Keratinocyte (primary cell): ENCODE data around the gene PCDHGB1. TPM values are rescaled to one million over a fixed set of nuclear protein-coding genes. Genes with fewer than 3 reads are reported as not detected.

Experiments used
- DNase-seq: peaks from one replicate; pipeline ENCODE4 v3.0.0-alpha.2; 2011; ENCODE audit warnings: low read depth, missing footprints, low spot score
- FAIRE-seq: peaks from 2 replicates; lab custom pipeline; 2011; peaks lifted over from hg19 to GRCh38; lab: Jason Lieb, UNC
- H2AFZ ChIP-seq: 2 replicates; pipeline ENCODE4 v1.6.0; 2012; ENCODE audit warnings: low read length, control low read depth, inconsistent platforms; ENCODE audit not compliant: control insufficient read depth
- H3K27ac ChIP-seq: 2 replicates; pipeline ENCODE4 v1.5.1; 2011; ENCODE audit warnings: low read length; ENCODE audit not compliant: control insufficient read depth, insufficient read depth
- H3K27me3 ChIP-seq: 3 replicates; pipeline ENCODE4 v1.6.0; 2011; ENCODE audit warnings: low read length; ENCODE audit not compliant: control insufficient read depth, insufficient read depth; ENCODE audit errors: extremely low read depth
- H3K36me3 ChIP-seq, 2 experiments: 2 replicates in 1 of 2; 3 replicates in 1 of 2; pipeline ENCODE4 v1.5.1; 2011; ENCODE audit warnings: low read length in 2 of 2, mild to moderate bottlenecking in 1 of 2; ENCODE audit not compliant: control insufficient read depth in 2 of 2, insufficient read depth in 2 of 2; ENCODE audit errors: extremely low read depth in 1 of 2
- H3K4me1 ChIP-seq: 3 replicates; pipeline ENCODE4 v1.5.1; 2011; ENCODE audit warnings: low read length; ENCODE audit not compliant: control insufficient read depth, insufficient read depth; ENCODE audit errors: extremely low read depth
- H3K4me2 ChIP-seq: 3 replicates; pipeline ENCODE4 v1.6.0; 2011; ENCODE audit warnings: low read depth, low read length; ENCODE audit not compliant: control insufficient read depth, insufficient read depth; ENCODE audit errors: extremely low read depth
- H3K4me3 ChIP-seq, 3 experiments: fragments of 200-600 bp in 1 of 3; sonication (generic) in 1 of 3; 2 replicates in 2 of 3; 3 replicates in 1 of 3; pipeline ENCODE4 v1.5.1; 2011 to 2016; ENCODE audit warnings: low read length in 3 of 3, mild to moderate bottlenecking in 3 of 3, control low read depth in 2 of 3, inconsistent platforms in 1 of 3, low read depth in 1 of 3, mixed read lengths in 1 of 3, mixed run types in 1 of 3, moderate library complexity in 1 of 3; ENCODE audit not compliant: control insufficient read depth in 2 of 3, insufficient read depth in 2 of 3; ENCODE audit errors: extremely low read depth in 1 of 3
- H3K79me2 ChIP-seq: 2 replicates; pipeline ENCODE4 v1.6.0; 2012; ENCODE audit warnings: low read length; ENCODE audit not compliant: control insufficient read depth, insufficient read depth
- H3K9ac ChIP-seq: 3 replicates; pipeline ENCODE4 v1.6.0; 2011; ENCODE audit warnings: low read length; ENCODE audit not compliant: control insufficient read depth, insufficient read depth; ENCODE audit errors: extremely low read depth
- H3K9me1 ChIP-seq: 3 replicates; pipeline ENCODE4 v1.6.0; 2011; ENCODE audit warnings: low read length; ENCODE audit not compliant: control insufficient read depth, insufficient read depth; ENCODE audit errors: extremely low read depth
- H3K9me3 ChIP-seq: 2 replicates; pipeline ENCODE4 v1.5.1; 2012; ENCODE audit warnings: low read depth, low read length; ENCODE audit not compliant: control insufficient read depth
- H4K20me1 ChIP-seq: 3 replicates; pipeline ENCODE4 v1.6.0; 2011; ENCODE audit warnings: low read length; ENCODE audit not compliant: control insufficient read depth, insufficient read depth; ENCODE audit errors: extremely low read depth
- EZH2 ChIP-seq: IDR thresholded peaks from one replicate; pipeline ENCODE4 v1.6.1; 2012; ENCODE audit warnings: inconsistent platforms, mild to moderate bottlenecking, low read length, moderate library complexity
- dilution Hi-C: fragments of 300-500 bp; cut with MboI; formaldehyde crosslinking; loops from one replicate; pipeline ENCODE4 v1.7.0; 2020; ENCODE audit warnings: low sequenced_read_pairs; ENCODE audit not compliant: extremely low pct_ligation_motif_present
- polyA plus RNA-seq, 5 experiments: library from polyadenylated mRNA; depleted of rRNA in 3 of 5; stranded (reverse) in 3 of 5; stranded (forward) in 1 of 5; unstranded in 1 of 5; fragments of >200 nt; gene quantifications; 1 replicate in 1 of 5; 2 replicates in 3 of 5; 3 replicates in 1 of 5; pipeline versions ENCODE4 v1.2.1 to v1.2.3, GENCODE V29; 2011 to 2012; ENCODE audit warnings: missing spikeins in 2 of 5, low read depth in 1 of 5, low replicate concordance in 1 of 5
- TF ChIP-seq, protein P1 (sequence below), 3 experiments: IDR thresholded peaks in 1 of 3; conservative IDR thresholded peaks in 1 of 3; optimal IDR thresholded peaks in 1 of 3; 2 replicates in 2 of 3; 3 replicates in 1 of 3; pipeline versions ENCODE3 to v1.5.1; 2011; ENCODE audit warnings: low read length in 3 of 3, mild to moderate bottlenecking in 3 of 3, moderate library complexity in 2 of 3, control low read depth in 1 of 3, inconsistent platforms in 1 of 3; ENCODE audit not compliant: insufficient read depth in 2 of 3; ENCODE audit errors: extremely low read depth in 1 of 3

PCDHGB1 gene
- polyA plus RNA-seq, 1 donor (not counting 4 experiments of a cell fraction or from before 2014, with no cell fraction given), result 0.08 TPM

DNA sequence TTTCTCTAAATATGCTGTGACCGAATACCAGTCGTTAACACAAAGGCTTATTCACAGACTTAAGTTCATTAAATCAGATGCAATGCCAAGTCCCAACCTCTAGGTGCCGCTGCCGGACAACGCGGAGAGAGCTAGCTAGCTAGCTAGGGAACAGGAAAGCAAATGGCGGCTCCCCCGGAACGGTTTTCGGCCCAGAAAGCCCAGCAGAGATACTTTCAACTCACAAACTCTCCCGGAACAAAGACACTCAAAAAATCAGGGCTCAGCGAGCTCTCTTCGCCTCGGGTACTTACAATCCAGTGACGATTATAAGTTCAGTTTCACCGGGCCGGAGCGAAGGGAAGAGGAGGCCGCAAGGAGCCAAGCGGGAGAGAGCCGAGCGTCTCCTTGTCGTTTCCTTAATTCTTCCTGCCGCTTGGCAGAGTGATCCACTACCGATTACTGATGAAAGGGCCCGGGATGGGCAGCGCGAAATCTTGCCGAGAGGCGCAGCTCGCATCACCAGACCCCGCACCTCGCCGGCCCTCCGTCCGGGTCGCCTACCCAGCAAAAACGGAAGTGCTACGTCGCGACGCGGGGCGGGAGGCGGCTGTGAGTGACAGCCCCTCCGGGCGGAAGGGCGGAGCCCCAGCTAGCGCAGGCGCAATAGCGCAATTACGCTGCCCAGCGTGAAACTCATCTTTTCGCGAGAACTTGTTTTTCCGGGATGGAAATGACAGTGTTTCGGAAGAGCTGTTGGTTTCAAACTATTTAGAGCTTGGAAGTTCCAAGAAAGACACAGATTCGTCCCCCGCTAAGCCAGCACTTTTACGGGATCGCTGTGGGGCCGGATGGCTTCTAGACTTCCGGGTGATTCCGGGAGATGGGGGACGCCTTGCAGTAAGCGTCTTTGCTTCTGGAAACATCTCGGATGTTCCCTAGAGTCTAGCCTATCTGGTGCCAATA, 29.4 kb upstream of the PCDHGB1 start, which contains the start of gene TAF7:
TAF7 (minus strand) TSS at position 560 of the 945 bp plus-strand sequence. CDS start 740 bp downstream, outside the sequence.
- H3K79me2 ChIP-seq, result peaks cover 15% of the 10 kb centered on the region
- H3K27me3 ChIP-seq, result no peaks in the 10 kb centered on the region
- peak within 1 kb of the TSS; percentile 90 for H3K9ac ChIP-seq
- H3K4me3 ChIP-seq, result peak within 1 kb of the TSS; percentile 75 to 98 (median 97)
- no peaks in the 10 kb centered on the region for H3K9me1 ChIP-seq
- dilution Hi-C loops, result no loop called here
- H2AFZ ChIP-seq, result peak within 1 kb of the TSS; percentile 99
- H3K36me3 ChIP-seq, result peaks cover 1 to 12% of the 10 kb centered on the region in 2 experiments
- DNase-seq (peak; percentile 62), FAIRE-seq (peak; percentile 48)
- TF ChIP-seq, protein P1, sequence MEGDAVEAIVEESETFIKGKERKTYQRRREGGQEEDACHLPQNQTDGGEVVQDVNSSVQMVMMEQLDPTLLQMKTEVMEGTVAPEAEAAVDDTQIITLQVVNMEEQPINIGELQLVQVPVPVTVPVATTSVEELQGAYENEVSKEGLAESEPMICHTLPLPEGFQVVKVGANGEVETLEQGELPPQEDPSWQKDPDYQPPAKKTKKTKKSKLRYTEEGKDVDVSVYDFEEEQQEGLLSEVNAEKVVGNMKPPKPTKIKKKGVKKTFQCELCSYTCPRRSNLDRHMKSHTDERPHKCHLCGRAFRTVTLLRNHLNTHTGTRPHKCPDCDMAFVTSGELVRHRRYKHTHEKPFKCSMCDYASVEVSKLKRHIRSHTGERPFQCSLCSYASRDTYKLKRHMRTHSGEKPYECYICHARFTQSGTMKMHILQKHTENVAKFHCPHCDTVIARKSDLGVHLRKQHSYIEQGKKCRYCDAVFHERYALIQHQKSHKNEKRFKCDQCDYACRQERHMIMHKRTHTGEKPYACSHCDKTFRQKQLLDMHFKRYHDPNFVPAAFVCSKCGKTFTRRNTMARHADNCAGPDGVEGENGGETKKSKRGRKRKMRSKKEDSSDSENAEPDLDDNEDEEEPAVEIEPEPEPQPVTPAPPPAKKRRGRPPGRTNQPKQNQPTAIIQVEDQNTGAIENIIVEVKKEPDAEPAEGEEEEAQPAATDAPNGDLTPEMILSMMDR (optimal IDR thresholded peaks at IDR 0.05 in 1 of 3, IDR thresholded peaks at IDR 0.05 in 1 of 3, conservative IDR thresholded peaks at IDR 0.05 in 1 of 3; ENCODE audit: extremely low read depth in 1 of 3, insufficient read depth in 2 of 3, low read length in 3 of 3), result peak; percentile 82 to 93 (median 87)
- no peak for TF ChIP-seq EZH2
- H3K4me2 ChIP-seq, result peak within 1 kb of the TSS; percentile 87
- no peaks in the 10 kb centered on the region for H4K20me1 ChIP-seq
- H3K4me1 ChIP-seq, result peaks cover 8% of the 10 kb centered on the region
- peak within 1 kb of the TSS; percentile 96 for H3K27ac ChIP-seq
- peaks cover 22% of the 10 kb centered on the region for H3K9me3 ChIP-seq

DNA sequence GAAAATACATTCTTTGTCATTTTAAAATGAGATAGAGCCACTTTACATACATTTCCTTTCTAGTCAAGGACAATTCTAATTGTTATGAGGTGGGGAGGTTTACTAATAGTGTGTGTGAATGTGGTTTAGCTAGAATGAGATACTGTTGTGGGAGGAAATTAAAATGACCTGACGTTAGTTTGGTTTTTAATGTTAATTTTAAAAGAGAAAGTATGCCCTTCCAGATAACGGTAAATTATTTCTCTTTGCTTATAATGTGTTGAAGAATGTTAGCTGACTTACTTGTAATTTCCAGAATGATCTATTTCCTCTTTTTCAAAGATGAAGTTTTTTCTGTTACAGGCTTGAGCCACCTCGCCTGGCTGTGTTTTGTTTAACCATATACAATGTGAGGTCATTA, 27.6 kb upstream of the PCDHGB1 start:
- Histone ChIP-seq H3K36me3 (peaks cover 1 to 12% of the 10 kb centered on the region in 2 experiments), H3K9ac (no peak overlapping the region), H3K27ac (no peak overlapping the region), H3K79me2 (peaks cover 15% of the 10 kb centered on the region), H3K9me3 (peaks cover 22% of the 10 kb centered on the region), H3K4me1 (peaks cover 8% of the 10 kb centered on the region), H3K4me3 (no peak overlapping the region), H3K27me3 (no peaks in the 10 kb centered on the region), H3K9me1 (no peaks in the 10 kb centered on the region), H3K4me2 (no peak overlapping the region), H4K20me1 (no peaks in the 10 kb centered on the region), H2AFZ (no peak overlapping the region)
- FAIRE-seq (no peak), DNase-seq (no peak)
- no peak for TF ChIP-seq EZH2
- TF ChIP-seq, protein P1 (optimal IDR thresholded peaks at IDR 0.05 in 1 of 3, IDR thresholded peaks at IDR 0.05 in 1 of 3, conservative IDR thresholded peaks at IDR 0.05 in 1 of 3; ENCODE audit: extremely low read depth in 1 of 3, insufficient read depth in 2 of 3, low read length in 3 of 3), result no peak
- dilution Hi-C loops, result no loop called here
